Measurements from ENCODE around the gene VARS1.

GRCh38 chr6:31763619-31763940 lies 32.0 kb downstream of the VARS1 start:
- TF ChIP-seq CTCF (conservative IDR thresholded peaks at IDR 0.05) (no peak), EZH2 (IDR thresholded peaks at IDR 0.05; ENCODE audit: low read depth) (no peak)
